MM.1S (cell line): ENCODE measurements around the gene ZNF469.

Experiments
- EZH2 ChIP-seq: fragments of 300-600 bp; sonication (generic); optimal IDR thresholded peaks from 2 replicates; pipeline ENCODE3; 2017; ENCODE audit warnings: low read depth, mild to moderate bottlenecking, antibody characterized with exemption, low read length, mixed read lengths
- TF ChIP-seq, protein P1 (sequence below): fragments of 300-600 bp; sonication (generic); IDR thresholded peaks from 2 replicates; pipeline ENCODE4 v1.5.1; 2016; ENCODE audit warnings: antibody characterized with exemption, low read length, mixed read lengths

DNA sequence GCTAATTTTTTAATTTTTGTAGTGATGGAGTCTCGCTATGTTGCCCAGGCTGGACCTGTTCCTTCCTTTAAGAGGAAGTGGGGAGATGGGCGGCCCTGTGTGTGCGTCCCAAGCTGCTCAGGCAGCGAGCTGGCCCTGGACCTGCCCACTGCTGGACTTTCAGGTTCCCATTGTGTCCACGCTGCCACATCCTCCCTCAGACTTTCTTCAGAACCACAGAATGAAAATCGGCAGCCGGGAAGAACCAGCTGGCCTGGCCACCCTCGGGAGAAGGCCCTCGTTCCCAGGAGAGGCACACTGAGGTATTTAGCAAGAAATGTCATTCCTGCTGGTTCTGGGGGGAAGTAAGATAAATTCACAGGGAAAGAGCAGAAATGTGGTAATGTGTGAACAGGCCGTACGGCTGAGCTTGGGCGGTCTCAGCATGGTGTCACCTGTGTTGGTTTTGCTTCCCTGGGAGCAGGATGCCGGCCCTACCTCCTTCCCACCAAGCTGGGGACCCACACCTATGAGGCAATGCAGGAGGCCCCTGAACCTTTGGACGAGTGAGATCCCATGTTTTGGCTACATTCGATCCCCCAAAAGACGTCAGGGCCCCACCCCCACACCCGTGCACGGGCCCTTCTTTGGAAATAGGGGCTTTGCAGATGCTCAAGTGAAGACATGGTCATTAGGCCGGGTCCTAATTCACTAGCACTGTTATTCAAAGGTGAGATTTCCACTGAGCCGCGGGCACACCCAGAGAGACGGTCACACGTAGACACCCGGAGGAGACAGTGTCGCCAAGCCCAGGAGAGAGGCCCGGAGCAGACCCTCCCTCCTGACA lies 35.9 kb upstream of the ZNF469 start:
- TF ChIP-seq, protein P1, sequence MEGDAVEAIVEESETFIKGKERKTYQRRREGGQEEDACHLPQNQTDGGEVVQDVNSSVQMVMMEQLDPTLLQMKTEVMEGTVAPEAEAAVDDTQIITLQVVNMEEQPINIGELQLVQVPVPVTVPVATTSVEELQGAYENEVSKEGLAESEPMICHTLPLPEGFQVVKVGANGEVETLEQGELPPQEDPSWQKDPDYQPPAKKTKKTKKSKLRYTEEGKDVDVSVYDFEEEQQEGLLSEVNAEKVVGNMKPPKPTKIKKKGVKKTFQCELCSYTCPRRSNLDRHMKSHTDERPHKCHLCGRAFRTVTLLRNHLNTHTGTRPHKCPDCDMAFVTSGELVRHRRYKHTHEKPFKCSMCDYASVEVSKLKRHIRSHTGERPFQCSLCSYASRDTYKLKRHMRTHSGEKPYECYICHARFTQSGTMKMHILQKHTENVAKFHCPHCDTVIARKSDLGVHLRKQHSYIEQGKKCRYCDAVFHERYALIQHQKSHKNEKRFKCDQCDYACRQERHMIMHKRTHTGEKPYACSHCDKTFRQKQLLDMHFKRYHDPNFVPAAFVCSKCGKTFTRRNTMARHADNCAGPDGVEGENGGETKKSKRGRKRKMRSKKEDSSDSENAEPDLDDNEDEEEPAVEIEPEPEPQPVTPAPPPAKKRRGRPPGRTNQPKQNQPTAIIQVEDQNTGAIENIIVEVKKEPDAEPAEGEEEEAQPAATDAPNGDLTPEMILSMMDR = no peak
- no peak for TF ChIP-seq EZH2
